NCI-H2196 (cell line): ENCODE measurements around the gene RIC8A.

ENCODE experiments used
- DNase-seq: peaks from one replicate; lab custom pipeline; 2025; ENCODE audit not compliant: unreplicated experiment; lab: John Stamatoyannopoulos, UW

RIC8A gene

GRCh38 chr11:203945-204586 lies 3.4 kb upstream of the RIC8A start:
- no peak for DNase-seq

- DNase-seq: no peak
Measured at GRCh38 chr11:204587-205109, 2.9 kb upstream of the RIC8A start.

- DNase-seq: no peak
Measured at GRCh38 chr11:205221-206001, 2.1 kb upstream of the RIC8A start.

- DNase-seq: no peak
Measured at GRCh38 chr11:206002-206384, 1.5 kb upstream of the RIC8A start.

- no peak for DNase-seq
Measured at GRCh38 chr11:206526-207207, 841 bp upstream of the RIC8A start.

- no peak for DNase-seq
Measured at GRCh38 chr11:207863-208180, 314 bp downstream of the RIC8A start.

- peak; percentile 75 for DNase-seq
Measured at GRCh38 chr11:208181-208916, 841 bp downstream of the RIC8A start.

GRCh38 chr11:208917-209260 lies 1.4 kb downstream of the RIC8A start:
- no peak for DNase-seq

GRCh38 chr11:209275-210121 lies 2.0 kb downstream of the RIC8A start:
- DNase-seq: no peak

GRCh38 chr11:210122-210802 lies 2.8 kb downstream of the RIC8A start:
- DNase-seq: no peak

GRCh38 chr11:210803-211180 lies 3.3 kb downstream of the RIC8A start:
- DNase-seq: no peak

GRCh38 chr11:211295-211694 lies 3.8 kb downstream of the RIC8A start:
- no peak for DNase-seq

GRCh38 chr11:211741-212140 lies 4.2 kb downstream of the RIC8A start:
- DNase-seq: no peak

GRCh38 chr11:212150-213100 lies 4.9 kb downstream of the RIC8A start:
- no peak for DNase-seq

- DNase-seq: no peak
Measured at GRCh38 chr11:213111-213510, 5.6 kb downstream of the RIC8A start.

- no peak for DNase-seq
Measured at GRCh38 chr11:214083-214482, 6.6 kb downstream of the RIC8A start.

GRCh38 chr11:215581-216037 lies 8.1 kb downstream of the RIC8A start:
- no peak for DNase-seq

GRCh38 chr11:216081-216974 lies 8.8 kb downstream of the RIC8A start:
- DNase-seq: no peak
